Measurements from ENCODE around the gene TMEM95. TPM values are rescaled to one million over a fixed set of nuclear protein-coding genes. Genes with fewer than 3 reads are reported as not detected.

The TMEM95 gene
- total and polyA plus RNA-seq, 2 of the 8 experiments (the other 6 are each of a cell fraction or from before 2014, with no cell fraction given): not detected

DNA sequence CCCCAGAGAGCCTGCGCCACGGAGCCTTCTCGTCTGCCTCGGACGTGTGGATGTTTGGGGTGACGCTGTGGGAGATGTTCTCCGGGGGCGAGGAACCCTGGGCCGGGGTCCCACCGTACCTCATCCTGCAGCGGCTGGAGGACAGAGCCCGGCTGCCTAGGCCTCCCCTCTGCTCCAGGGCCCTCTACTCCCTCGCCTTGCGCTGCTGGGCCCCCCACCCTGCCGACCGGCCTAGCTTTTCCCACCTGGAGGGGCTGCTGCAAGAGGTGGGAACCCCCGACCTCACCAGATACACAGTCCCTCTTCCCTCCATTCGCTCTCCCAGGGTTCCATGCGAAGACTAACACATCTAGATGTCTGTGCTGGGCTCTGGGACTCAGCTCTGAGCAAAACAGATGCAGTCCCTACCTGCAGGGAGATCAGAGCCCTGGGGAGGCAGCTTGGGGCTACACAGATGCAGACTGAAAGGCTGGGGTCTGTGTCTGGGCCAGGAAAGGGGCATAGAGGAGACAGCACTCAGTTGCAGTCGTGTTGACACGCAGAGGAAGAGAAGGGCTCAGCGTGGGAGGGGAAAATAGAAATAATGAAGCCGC lies 29.6 kb downstream of the TMEM95 start (continued):
- TF ChIP-seq PHF8 (conservative IDR thresholded peaks at IDR 0.05; ENCODE audit: low read depth, low read length): no peak
- no peak for TF ChIP-seq CEBPB (IDR thresholded peaks at IDR 0.05; ENCODE audit: low read depth, low read length)
- TF ChIP-seq TAF1 (IDR thresholded peaks at IDR 0.05; ENCODE audit: low read depth, low read length): no peak

Measured in H1 (cell line).